GM12864 (cell line): Measurements from ENCODE around the gene AKAP12.

ENCODE experiments used
- DNase-seq: peaks from one replicate; pipeline ENCODE4 v3.0.0-alpha.2; 2011; ENCODE audit warnings: low read depth
- H3K4me3 ChIP-seq: 2 replicates; pipeline ENCODE4 v1.5.1; 2011; ENCODE audit warnings: mild to moderate bottlenecking, low read depth, low read length, control low read depth
- TF ChIP-seq, protein P1 (sequence below): IDR thresholded peaks from 2 replicates; pipeline ENCODE4 v1.5.1; 2011; ENCODE audit warnings: low read depth, mild to moderate bottlenecking, moderate library complexity, low read length, control low read depth, inconsistent platforms; ENCODE audit errors: missing control alignments

The AKAP12 gene

DNA sequence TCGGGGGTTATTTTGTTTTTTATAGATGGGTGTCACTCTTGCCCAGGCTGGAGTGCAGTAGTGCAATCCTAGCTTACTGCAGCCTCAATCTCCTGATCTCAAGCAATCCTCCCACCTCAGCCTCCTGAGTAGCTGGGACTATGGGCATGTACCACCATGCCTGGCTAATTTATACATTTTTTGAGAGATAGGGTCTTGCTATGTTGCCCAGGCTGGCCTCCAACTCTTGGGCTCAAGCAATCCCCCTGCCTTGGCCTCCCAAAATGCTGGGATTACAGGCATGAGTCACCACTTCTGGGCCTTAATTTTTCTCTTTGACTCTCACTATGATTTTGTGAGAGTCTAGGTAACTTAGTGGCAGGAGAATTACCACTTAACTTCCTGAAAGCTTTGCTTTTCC, 23.3 kb downstream of the AKAP12 start:
- TF ChIP-seq, protein P1, sequence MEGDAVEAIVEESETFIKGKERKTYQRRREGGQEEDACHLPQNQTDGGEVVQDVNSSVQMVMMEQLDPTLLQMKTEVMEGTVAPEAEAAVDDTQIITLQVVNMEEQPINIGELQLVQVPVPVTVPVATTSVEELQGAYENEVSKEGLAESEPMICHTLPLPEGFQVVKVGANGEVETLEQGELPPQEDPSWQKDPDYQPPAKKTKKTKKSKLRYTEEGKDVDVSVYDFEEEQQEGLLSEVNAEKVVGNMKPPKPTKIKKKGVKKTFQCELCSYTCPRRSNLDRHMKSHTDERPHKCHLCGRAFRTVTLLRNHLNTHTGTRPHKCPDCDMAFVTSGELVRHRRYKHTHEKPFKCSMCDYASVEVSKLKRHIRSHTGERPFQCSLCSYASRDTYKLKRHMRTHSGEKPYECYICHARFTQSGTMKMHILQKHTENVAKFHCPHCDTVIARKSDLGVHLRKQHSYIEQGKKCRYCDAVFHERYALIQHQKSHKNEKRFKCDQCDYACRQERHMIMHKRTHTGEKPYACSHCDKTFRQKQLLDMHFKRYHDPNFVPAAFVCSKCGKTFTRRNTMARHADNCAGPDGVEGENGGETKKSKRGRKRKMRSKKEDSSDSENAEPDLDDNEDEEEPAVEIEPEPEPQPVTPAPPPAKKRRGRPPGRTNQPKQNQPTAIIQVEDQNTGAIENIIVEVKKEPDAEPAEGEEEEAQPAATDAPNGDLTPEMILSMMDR: no peak
- no peak overlapping the region for H3K4me3 ChIP-seq
- no peak for DNase-seq

DNA sequence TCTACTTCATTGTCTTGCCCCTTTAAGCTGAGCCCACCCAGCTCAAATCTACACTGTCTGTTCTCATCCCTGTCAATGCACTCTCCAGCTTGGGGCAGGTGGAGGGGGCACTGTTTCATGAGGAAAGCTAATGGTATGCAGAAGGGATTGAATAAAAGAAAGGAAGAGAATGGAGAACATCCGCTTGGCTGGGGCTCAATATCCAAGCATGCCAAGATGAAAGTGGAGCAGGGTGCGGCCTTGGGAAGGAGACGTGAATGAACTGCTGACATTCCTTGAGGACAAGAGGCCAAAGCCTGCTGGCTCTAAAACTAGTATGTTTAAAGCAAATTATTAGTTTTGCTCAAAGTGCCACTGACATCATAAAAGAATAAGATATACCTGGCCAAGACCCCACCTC, 24.2 kb downstream of the AKAP12 start:
- TF ChIP-seq, protein P1: no peak
- no peak overlapping the region for H3K4me3 ChIP-seq
- DNase-seq: no peak

GRCh38 chr6:151265282-151265681, 25.5 kb downstream of the AKAP12 start:
- TF ChIP-seq, protein P1: no peak
- H3K4me3 ChIP-seq: no peak overlapping the region
- DNase-seq: no peak

DNA sequence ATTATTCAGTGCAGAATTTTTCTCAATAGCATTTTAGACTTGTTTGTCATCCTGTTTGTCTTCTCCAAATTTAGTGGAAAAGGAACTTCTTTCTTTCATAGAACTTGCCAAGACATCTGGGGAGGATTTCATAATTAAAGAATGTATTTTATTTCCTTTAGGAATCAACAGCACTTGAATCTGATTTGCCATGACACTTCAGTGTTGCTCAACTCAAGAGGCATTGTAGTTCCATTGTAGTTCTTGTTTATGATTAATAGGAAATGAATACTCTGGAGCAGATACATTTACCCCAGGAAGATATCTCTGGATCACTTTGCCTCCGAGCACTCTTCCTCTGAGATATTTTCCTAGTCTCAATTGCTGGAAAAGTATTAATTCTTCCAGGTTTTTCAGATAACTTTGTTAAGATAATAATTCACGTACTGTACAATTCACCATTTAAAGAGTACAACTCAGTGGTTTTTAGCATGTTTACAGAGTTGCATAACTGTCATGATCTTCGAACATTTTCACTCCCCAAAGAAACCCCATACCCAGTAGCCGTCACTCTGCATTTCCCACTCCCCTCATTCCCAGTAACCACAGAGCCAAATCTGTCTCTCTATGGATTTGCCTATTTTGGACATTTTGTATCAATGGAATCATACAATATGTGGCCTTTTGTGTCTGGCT, 29.7 kb downstream of the AKAP12 start:
- TF ChIP-seq, protein P1: no peak
- no peak overlapping the region for H3K4me3 ChIP-seq
- DNase-seq: no peak

DNA sequence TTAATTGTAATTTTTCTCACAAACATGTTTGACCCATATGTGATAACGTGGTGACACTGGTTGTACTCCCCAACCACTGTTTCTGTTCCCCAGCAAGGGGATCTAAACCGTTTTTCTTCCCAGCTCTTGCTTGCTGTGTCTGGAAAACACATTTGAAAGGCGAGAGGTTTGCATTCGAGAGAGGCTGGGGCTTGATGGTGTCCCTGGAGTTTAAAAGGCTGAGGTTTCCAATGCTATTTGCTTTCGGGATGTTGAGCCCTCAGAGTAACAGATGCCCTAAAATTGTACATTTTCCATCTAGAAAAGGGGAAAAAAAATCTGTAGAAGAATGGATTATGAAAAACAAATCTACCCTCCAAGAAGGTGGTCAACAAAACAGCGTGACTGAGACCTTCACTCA, 35.4 kb downstream of the AKAP12 start:
- no peak overlapping the region for H3K4me3 ChIP-seq
- no peak for DNase-seq
- TF ChIP-seq, protein P1: no peak

DNA sequence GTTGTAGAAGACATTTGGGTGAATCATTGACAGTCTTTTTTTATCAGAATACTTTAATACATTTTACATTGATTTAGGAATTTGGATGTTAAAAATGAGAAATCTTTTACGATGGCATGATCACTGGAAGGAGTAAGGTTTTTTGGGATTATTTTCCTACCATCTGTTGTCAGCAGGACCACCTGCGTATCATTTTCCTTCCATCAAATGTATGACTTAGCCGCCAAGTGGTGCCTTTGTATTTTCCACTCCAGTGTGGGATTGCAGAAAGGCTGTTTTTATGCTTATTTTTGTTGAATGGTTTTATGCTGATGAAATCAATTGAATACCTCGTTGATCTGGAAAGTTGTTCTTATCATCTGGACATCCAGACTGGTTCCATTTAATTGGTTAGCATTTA, 35.8 kb downstream of the AKAP12 start:
- TF ChIP-seq, protein P1: no peak
- no peak overlapping the region for H3K4me3 ChIP-seq
- no peak for DNase-seq

DNA sequence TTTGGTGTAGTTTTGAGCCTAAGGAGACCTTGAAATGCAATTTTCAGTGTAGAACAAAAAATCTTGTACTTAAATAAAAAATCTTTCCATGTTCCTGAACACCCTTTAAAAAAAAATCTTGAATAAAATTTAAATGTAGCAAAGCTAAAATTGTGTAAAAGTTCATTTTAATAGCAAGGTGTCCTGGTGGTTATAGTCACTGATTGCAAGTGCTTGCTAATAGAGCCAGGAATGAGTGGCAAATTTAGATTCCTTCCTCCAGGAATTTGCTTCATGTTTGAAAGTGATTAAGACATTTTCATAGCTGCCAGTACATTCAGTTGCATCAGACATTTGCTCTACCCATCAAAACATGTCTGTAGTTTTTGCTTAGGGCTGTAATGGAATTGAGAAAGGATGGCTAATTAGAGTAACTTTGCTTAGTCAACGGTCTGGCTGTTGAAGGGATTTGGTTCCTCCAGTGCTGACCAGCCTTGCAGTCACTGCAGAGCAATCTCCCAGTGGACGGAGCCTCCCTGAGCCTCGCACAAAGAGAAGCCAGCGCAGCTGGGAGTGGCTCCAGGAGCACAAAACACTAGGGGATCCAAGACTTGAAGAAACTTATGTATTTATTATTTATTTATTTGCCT, 36.5 kb downstream of the AKAP12 start:
- no peak overlapping the region for H3K4me3 ChIP-seq
- no peak for DNase-seq
- TF ChIP-seq, protein P1: no peak
